NOMO-1 treated with DMSO at 0.1 percent for 48 hours (cell line): ENCODE results near the gene FAM20C.
"Not testable (repeated sequence)": the region's sequence is repeated elsewhere in the genome, so short reads cannot be mapped to it uniquely, and the experiment has no call there.

Experiments used
- DNase-seq: peaks from one replicate; lab custom pipeline; 2025; ENCODE audit not compliant: unreplicated experiment; lab: John Stamatoyannopoulos, UW

Gene FAM20C

DNA sequence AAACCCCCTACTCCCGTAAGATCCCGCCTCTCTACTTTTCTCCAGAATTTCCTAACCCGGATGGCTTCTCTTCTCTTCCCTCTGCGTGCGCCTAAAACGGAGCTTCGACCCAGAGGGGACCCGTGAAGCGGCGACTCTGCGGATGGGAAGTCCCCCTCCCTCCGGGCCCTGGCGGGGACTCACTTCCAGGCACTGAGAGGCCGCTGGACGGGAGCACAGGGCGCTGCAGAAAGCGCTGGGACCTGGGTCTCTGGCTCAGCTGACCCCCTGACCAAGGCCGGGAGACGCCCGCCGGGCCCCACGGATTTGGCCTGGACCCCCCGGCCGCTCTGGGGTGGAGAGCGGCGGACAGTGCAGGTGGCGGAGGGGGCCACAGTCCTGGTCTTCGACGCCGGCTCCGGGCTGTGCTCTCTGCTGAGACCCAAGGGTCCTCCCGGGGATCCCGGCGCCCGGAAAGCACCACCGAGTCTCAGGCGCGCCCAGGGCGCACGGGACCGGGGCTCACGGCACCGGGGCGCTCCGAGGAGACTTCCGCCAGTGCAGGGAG lies 96.9 kb downstream of the FAM20C start:
- no peak for DNase-seq

DNA sequence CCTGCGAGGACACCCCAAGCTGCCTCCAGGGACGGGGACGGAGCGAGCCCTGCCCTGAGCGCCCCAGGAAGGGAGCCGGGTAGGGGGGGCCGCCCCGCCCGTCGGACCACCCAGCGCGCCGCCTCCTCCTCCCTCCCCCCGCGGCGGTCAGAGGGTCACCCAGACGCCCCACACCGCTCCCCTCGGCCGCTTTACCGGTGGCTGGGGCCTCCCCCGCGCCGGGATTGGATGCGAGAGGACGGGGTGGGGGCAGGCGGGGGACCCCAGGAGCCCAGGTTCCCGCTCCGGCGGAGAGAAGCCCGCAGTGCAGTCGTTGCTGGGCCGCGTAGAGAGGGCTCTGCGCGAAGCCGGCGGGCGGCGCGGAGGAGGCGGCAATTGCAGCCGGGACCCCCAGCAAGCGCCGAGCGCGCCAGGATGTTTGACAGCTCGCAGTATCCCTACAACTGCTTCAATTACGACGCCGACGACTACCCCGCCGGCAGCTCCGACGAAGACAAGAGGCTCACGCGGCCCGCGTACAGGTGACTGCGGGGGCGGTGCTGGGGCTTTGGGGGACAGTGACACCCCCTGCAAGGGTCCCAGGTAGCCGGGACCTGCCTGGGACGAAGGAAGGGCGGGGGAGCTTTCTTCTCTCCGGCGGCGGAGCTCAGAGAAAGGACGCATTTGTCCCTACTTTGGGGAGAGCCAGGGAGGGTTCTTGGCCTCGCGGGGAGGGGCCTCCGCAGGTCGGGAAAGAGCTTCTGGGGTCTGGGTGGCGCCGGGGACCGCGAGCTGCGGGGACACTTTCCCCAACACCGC lies 97.6 kb downstream of the FAM20C start, which contains the start of gene FOXL3:
Gene FOXL3 (plus strand): TSS at position 415 of the 798 bp plus-strand sequence. CDS start 0 bp downstream, at position 415.
- DNase-seq: no peak

DNA sequence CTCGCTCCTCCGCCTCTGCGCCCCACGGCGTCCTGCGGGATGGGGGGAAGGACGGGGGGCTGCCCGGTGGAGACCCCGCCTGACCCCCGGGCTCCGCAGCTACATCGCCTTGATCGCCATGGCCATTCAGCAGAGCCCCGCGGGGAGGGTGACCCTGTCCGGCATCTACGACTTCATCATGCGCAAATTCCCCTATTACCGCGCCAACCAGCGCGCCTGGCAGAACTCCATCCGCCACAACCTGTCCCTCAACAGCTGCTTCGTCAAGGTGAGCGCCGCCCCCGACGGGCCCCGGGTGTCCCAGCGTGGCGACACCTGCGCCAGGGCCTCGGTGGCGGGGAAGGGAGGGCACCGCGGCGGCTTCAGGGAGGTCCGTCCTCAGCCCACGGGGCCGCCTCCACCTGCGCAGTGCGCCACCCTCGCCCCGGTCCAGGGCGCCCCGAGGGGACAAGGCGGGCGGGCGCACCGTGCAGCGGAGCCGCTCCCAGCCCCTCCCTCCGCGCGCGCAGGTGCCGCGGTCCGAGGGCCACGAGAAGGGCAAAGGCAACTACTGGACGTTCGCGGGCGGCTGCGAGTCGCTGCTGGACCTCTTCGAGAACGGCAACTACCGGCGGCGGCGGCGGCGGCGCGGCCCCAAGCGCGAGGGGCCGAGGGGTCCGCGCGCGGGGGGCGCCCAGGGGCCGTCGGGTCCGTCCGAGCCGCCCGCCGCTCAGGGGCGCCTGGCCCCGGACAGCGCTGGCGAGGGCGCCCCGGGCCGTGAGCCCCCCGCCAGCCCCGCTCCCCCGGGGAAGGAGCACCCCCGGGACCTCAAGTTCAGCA lies 98.4 kb downstream of the FAM20C start:
- DNase-seq: no peak

DNA sequence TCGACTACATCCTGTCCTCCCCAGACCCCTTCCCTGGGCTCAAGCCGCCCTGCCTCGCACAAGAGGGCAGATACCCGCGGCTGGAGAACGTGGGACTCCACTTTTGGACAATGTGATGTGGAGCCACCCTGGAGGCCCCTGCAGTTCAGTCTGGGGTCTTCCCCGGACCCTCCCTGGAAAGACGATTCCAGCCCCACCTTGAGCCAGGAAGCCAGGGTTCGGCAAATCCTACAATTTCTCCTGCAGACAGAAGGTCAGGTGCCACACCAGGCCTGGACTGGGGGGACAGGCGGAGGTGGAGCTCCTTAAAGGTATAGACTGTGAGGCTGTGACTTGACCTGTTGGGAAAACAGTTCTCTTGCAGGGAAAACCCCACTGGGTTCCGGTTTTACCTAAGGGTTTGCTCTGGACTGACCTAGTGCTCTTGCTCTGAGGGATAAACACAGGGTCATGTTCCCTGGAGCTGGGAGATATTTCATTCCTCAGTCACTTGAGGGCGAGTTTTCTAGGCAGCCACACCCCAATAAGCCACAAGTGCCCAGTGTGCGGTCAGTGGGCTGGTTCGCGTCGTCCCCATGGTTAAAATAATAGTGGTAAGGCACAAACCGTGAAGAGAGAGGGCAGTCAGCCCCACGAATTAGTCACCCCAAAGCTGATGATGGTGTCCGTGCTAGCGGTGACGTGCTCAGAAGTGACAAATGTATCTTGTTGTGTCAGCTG lies 99.2 kb downstream of the FAM20C start:
- DNase-seq: no peak

DNA sequence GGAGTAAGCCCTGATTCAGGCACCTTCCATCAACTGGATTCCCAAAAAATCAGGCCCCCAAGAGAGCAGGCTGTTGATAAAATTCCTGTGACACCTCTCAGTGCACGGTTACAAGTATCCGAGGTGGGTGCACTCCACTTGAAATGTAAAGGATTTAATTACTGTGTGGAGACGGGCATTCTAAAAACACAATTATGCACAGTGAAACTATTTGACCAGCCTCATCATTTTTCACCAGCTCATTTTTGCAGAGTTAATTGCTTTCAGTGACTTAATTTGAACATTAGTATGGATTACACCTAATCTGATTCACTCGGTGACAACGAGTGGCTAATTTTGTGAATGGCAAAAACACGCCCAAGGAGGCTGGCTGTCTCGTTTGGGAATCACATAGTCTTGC lies 99.9 kb downstream of the FAM20C start:
- DNase-seq: no peak

DNA sequence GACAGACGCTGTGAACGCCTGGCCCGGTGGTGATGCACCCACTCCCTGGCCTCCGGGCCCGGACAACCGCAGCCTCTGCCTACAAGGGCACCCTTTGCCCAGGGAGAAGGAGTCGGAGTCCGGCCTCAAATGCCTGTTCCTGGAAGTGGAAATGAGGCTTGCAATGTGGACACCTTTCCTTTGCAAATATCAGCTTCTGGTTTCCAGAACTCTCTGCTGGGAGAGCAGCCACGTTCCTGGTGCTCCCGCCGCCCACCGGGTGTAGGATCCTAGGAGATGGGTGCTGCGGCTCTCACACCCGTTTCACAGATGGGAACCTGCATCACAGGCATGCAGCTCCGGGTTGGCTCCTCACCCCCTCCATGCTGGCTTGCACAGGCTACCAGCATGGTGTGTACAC lies 100.5 kb downstream of the FAM20C start:
- DNase-seq: no peak

DNA sequence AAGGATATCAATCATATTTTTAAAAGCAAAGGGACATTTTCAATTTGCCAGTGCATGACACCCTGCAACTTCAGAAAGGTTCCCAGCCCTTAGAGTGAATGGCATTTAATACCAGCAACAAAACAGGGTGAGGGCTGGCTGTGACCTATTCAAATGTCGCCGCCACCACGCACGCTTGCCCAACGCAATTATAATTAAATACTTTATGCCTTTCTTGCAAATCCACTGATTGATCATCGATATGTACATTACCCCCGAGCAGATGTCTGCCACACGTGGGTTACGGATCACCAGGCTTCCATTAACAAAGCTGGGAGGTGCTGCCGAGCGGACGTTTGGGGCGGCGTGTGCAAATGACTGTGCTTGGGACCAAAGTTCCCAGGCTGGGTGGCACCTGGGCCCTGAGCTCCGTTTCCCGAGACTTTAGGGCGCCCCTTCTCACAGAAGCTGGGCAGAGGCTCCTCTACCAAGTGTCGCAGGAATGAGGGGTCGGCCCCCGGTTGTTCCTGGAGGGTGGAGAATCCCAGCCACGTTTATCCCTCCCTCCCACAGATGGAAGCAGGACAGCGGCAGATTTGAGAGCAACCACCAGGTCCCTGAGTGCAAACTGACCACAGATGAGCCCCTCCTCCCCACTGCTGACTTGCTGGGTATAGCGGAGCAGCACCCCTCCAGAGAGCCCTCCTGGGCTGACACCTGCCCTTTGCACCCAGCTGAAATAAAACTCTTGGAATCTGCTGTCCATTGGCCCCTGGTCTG lies 101.5 kb downstream of the FAM20C start:
- no peak for DNase-seq

DNA sequence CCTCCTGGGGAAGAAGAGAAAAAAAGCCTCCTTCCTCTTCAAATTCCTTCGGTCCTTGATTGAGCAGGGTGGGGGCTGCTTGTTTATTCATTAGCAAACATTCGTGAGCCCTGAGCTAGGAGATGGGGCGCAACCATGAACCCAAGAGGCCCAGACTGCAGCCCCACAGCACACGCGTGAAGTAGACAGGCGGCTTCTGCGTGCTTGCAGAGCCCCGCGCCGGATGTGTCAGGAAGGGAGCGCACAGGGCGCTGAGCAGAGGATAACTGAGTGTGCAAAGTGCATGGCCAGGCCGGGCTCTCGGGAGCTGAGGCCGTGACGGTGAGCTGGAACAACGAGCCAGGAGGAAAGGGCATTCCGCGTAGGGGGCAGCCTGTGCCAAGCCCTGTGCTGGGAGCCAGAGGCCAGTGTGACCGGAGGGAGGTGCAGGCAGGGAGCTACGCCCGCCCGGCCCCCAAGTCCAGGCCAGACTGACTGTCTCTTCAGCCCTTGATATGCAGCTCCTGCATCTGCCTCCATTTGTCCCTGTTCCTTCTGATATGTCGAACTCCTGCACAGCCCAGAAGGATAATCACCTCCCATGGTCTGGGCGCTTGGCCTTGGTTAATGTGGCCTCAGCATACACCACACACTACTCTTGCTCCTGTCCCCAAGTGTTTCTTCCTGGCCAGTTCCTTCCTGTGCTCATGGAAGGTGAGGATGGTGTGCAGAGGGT lies 102.2 kb downstream of the FAM20C start:
- DNase-seq: no peak

DNA sequence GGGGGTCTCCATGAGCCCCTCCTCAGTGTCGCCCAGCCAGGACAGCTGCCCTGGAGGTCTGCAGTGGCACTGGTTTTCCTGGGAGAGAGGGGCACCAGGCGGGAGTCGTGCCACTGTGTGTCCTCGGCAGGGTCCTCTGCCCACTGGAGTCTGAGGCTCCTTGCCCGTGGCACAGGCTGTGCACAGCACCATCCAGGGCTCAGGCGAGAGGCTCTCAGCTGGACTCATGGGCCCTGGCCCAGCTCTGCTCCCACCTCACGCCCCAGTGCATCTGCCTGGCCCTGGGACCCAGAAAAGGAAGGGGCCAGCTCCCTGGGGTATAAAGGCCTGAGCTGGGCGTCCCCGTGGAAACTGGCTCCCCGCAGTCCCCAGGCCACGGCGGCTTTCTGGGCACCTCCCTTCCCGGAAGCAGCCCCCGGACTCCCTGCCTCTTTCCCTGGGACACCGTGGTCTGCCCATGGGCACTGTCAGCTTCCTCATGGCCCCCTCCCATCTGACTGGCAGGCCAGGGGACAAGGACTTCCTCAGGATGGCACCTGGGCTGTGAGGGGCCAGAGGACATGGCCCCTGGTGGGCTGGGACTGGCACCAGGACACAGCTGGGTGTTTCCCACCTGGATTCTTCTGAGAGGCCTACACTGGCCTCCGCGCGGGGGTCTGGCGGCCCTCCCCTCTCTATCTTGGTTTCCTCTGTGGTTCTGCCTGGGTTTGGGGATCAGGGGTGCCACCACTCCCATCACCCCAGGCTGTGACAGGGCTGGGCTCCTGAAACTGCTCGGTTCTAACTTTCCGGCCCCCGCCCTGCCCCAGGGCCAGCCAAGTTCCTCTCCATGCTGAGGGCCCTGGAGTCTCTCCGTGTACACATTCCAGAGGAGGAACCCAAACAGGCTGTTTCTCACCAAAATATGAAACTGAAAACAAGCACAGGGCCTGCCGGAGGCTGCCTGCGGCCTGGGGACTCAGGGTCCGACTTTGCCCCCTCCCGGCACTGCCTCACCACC lies 103.1 kb downstream of the FAM20C start:
- no peak for DNase-seq

DNA sequence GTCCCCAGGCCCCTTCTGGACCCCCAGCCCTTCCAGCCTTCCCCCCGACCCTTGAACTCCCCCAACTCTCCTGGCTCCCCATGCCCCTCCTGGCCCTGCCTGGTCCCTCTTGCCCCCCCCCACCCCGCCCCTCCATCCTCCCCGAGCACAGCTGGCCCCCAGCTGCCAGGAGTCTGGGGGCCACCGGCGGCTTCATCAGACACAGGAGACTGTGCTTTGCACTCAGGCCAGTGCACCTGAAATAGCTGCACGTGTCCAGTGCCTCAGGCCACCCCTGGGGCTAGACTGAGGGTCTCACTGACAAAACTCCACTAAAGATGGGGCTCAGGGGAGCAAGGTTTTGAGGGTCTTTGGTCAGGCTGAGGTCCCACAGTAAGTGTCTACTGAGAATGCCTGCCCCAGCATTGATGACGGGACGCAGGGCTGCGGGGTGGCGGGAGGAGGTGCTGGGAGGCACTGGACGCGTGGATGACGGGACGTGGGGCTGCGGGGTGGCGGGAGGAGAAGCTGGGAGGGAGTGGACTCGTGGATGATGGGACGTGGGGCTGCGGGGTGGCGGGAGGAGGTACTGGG lies 104.1 kb downstream of the FAM20C start:
- DNase-seq: no peak

DNA sequence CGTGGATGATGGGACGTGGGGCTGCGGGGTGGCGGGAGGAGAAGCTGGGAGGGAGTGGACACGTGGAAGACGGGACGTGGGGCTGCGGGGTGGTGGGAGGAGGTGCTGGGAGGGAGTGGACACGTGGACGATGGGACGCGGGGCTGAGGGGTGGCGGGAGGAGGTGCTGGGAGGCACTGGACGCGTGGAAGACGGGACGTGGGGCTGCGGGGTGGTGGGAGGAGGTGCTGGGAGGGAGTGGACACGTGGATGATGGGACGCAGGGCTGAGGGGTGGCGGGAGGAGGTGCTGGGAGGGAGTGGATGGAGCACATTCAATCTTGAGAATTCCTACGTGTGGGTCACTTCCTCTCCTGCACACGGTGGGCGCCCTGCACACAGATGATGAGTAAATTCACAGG lies 104.8 kb downstream of the FAM20C start:
- not testable (repeated sequence) for DNase-seq

DNA sequence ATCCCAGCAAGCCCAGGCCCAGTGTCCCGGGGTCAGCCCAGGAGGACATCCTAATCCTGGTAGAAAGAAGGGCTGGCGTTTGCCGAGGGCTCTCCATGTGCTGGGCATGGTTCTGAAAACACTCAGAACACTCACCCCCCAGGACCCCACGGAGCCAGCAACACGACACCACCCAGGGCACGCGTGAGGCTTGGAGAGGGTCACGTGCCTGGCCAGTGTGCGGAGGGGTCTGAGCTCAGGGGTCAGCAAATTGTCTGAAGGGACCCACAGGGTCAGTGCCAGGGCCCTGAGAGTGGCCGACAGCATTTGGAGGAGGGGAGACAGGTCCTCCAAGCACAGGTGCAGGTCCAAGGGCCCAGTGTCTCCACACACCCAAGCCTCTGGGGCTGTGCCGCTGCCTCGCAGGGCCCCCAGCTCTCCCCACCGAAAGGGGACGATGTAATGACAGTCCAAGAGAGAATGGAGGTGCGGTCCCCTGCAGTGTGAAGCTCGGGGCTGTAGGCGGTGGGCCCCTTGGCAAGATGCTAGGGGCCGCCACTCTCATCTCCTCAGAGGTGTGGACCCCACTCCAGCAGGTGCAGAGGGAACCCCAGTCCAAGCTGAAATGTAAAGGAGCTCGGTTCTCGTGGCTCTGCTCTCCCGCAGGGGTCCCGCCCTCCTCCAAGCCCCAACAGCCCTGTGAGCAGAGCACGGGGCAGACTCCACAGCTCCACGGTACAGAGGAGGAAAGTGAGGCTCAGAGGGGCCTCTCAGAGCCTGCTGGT lies 105.4 kb downstream of the FAM20C start:
- DNase-seq: no peak

DNA sequence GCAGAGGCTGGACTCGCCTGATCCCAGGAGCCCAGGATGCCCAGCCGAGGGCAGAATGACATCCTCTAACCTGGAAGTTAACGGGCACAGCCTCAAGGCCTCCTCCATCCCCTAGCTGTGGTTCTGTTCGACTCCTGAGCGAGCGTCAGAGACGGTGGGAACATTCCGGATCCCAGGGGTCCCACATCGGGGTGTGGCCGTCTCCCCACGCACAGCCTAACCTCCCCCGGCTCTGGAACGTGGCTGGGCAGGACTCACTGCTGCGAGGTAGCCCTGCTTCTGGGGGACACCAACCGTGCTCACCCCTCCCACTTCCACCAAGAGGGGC lies 106.0 kb downstream of the FAM20C start:
- no peak for DNase-seq

DNA sequence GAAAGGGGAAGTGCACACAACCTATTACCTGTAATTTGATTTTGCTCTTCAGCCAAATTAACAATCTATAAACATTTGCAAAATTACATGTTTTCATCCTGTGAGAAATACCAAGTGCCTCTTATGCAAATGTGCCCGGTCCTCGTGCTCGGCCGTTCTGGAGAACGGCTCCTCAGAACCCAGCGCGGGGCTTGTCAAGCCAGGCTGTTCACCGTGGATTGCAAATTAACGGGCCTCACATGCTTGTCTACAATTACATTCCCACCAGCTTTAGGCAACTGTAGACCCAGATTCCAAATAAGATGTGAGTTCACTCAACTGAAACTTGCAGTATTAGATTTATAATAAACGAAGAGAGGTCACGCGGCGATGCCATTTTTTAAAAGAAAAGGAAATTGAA lies 106.4 kb downstream of the FAM20C start:
- DNase-seq: no peak

DNA sequence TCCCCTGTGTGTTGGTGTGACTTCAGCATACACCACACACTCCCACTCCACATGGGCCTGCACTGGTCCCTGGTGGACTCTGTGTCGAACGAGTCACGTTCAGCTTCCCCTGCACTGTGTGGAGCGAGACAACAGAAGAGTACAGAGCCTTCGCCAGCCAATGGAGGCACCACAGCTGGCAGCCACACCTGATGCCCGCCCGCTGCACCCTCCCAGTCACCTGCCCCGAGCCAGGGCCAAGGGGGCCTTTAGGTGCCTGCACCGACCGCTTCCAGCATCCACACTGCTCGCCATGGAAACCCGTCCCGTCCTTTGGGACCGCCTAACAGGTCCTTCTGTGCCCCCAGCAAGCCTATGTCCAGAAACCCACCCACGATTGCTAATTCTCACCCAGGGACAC lies 106.8 kb downstream of the FAM20C start:
- no peak for DNase-seq

DNA sequence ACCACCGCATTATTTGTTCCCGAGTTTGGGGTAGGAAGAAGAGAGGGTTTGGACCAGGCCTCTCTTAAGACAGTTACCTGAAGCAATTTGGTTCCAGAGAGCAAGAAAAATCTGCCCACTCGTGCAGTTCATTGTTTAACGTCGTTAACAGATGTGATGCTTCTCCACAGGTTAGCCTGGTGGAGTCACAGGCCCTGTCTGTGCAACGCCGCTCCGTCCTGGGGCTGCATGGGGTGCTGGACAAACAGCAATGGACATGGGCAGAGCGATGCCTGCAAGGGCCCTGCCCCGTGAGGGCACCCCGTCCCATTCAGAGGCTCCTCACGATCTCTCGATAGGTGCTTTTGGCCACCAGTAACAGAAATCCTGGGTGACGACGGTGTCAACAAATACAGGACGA lies 107.3 kb downstream of the FAM20C start:
- no peak for DNase-seq

DNA sequence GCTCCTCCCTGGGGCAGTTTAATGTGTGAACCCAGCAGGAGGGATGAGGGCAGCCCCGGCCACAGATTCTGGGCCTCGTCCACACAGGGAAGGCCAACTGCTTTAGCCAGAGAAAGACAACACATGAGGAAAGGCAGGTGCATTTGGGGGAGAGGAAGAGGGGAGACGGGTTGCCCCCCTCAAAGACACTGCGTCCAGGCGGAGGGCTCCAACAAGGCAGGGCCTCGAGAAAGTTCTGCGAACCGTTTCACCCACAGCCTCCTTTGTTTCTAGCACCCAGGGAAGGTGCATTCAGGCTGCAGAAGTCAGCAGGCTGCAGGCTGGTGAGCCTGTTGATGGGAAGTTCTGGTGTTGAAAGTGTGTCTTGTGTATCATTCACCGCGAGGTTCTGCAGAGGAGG lies 107.7 kb downstream of the FAM20C start:
- DNase-seq: no peak
